Activated T-helper 9 cell treated with anti-CD3 and anti-CD28 coated beads, Interleukin-2, amount 50 U/mL, for 16 hours (primary cell): ENCODE results near the gene GNE.
"Not testable (repeated sequence)": the region's sequence is repeated elsewhere in the genome, so short reads cannot be mapped to it uniquely, and the experiment has no call there.

Experiments used
- DNase-seq: peaks from one replicate; pipeline ENCODE4 v3.0.0-alpha.2; 2020; ENCODE audit warnings: low read depth

GNE gene

GRCh38 chr9:36208521-36209253 is 49.6 kb downstream of the GNE start:
- no peak for DNase-seq

GRCh38 chr9:36207546-36208012 is 50.7 kb downstream of the GNE start:
- no peak for DNase-seq

GRCh38 chr9:36207016-36207415 is 51.2 kb downstream of the GNE start:
- no peak for DNase-seq

GRCh38 chr9:36204906-36205547 is 53.2 kb downstream of the GNE start:
- no peak for DNase-seq

GRCh38 chr9:36194326-36195000 is 63.8 kb downstream of the GNE start:
- DNase-seq: no peak

GRCh38 chr9:36193023-36193422 is 65.2 kb downstream of the GNE start:
- DNase-seq: no peak

- no peak for DNase-seq
These were observed 66.1 kb downstream of the GNE start for GRCh38 chr9:36192196-36192595.

- no peak for DNase-seq
These were observed 66.6 kb downstream of the GNE start for GRCh38 chr9:36191686-36192085.

- DNase-seq: peak; percentile 31
These were observed 67.0 kb downstream of the GNE start for GRCh38 chr9:36191290-36191645.

GRCh38 chr9:36190388-36191289 is 67.6 kb downstream of the GNE start, which contains the start of gene CLTA:
Gene CLTA, plus strand, starts transcription at chr9:36190921. Its CDS starts 136 bp downstream, at chr9:36191057.
- peak; percentile 91 for DNase-seq

GRCh38 chr9:36189976-36190375 is 68.3 kb downstream of the GNE start:
- no peak for DNase-seq

GRCh38 chr9:36188212-36188611 is 70.0 kb downstream of the GNE start:
- no peak for DNase-seq

- no peak for DNase-seq
These were observed 70.8 kb downstream of the GNE start for GRCh38 chr9:36187414-36187813.

- DNase-seq: not testable (repeated sequence)
These were observed 78.0 kb downstream of the GNE start for GRCh38 chr9:36180243-36180642.

GRCh38 chr9:36177571-36177970 is 80.7 kb downstream of the GNE start:
- DNase-seq: no peak

- not testable (repeated sequence) for DNase-seq
These were observed 81.8 kb downstream of the GNE start for GRCh38 chr9:36176496-36176895.

GRCh38 chr9:36175209-36175608 is 83.0 kb downstream of the GNE start:
- DNase-seq: not testable (repeated sequence)

GRCh38 chr9:36174731-36175130 is 83.5 kb downstream of the GNE start:
- DNase-seq: no peak

GRCh38 chr9:36174271-36174670 is 84.0 kb downstream of the GNE start:
- DNase-seq: no peak

- DNase-seq: no peak
These were observed 84.4 kb downstream of the GNE start for GRCh38 chr9:36173861-36174260.

- no peak for DNase-seq
These were observed 87.7 kb downstream of the GNE start for GRCh38 chr9:36170531-36170930.

- DNase-seq: no peak
These were observed 88.5 kb downstream of the GNE start for GRCh38 chr9:36169708-36170107.
